Chondrocyte (in vitro differentiated cells): Measurements from ENCODE around the gene KRT39. TPM values are rescaled to one million over a fixed set of nuclear protein-coding genes. Genes with fewer than 3 reads are reported as not detected.

Source experiments
- DNase-seq: peaks from one replicate; pipeline ENCODE4 v3.0.0; 2021; ENCODE audit warnings: mixed read lengths, low spot score
- H3K27ac Mint-ChIP-seq: one replicate; pipeline ENCODE4 v1.8.0; 2021; ENCODE audit warnings: mild to moderate bottlenecking, moderate library complexity, mixed read lengths; ENCODE audit not compliant: unreplicated experiment
- H3K27me3 Mint-ChIP-seq: 2 replicates; pipeline ENCODE4 v1.8.0; 2021; ENCODE audit warnings: low read depth, mixed read lengths
- H3K36me3 Mint-ChIP-seq: 2 replicates; pipeline ENCODE4 v1.8.0; 2021; ENCODE audit warnings: low read depth, mixed read lengths
- H3K4me1 Mint-ChIP-seq: 2 replicates; pipeline ENCODE4 v1.8.0; 2021; ENCODE audit warnings: low read depth, mild to moderate bottlenecking, mixed read lengths
- H3K4me3 Mint-ChIP-seq: one replicate; pipeline ENCODE4 v1.8.0; 2021; ENCODE audit warnings: mild to moderate bottlenecking, moderate library complexity, mixed read lengths; ENCODE audit not compliant: unreplicated experiment
- H3K9me3 Mint-ChIP-seq: 2 replicates; pipeline ENCODE4 v1.8.0; 2021; ENCODE audit warnings: low read depth, mixed read lengths
- total RNA-seq: library from RNA; stranded (reverse); gene quantifications from 3 replicates; pipeline ENCODE4 v1.2.1, GENCODE V29; 2021
- TF ChIP-seq, protein P1 (sequence below): fragments of 200-600 bp; sonication (generic); IDR thresholded peaks from 2 replicates; pipeline ENCODE4 v1.5.0; 2021; ENCODE audit warnings: antibody characterized with exemption, mild to moderate bottlenecking, moderate library complexity

Gene KRT39
- total RNA-seq, 1 donor from 2014 or later: not detected

DNA sequence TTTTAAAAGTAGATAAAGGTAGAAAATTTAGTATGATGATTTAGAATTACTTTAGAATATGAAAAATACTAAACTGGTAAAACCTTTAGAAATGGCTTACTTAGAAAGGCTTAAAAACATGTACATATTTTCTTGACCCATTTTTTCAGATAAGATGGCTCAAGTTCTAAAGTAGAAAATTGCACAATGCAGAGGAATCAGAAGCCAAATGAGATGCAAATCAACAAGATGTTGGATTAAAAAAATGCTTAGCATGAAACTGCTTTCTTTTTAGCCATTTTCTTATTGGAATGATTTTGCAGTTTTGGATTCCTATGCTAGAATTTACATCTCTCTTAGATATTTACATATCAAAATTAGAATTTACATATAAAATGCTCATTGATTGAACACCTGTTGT, 43.7 kb upstream of the KRT39 start:
- H3K27ac Mint-ChIP-seq: no peak overlapping the region
- H3K4me3 Mint-ChIP-seq: no peak overlapping the region
- H3K36me3 Mint-ChIP-seq: no peaks in the 10 kb centered on the region
- TF ChIP-seq, protein P1, sequence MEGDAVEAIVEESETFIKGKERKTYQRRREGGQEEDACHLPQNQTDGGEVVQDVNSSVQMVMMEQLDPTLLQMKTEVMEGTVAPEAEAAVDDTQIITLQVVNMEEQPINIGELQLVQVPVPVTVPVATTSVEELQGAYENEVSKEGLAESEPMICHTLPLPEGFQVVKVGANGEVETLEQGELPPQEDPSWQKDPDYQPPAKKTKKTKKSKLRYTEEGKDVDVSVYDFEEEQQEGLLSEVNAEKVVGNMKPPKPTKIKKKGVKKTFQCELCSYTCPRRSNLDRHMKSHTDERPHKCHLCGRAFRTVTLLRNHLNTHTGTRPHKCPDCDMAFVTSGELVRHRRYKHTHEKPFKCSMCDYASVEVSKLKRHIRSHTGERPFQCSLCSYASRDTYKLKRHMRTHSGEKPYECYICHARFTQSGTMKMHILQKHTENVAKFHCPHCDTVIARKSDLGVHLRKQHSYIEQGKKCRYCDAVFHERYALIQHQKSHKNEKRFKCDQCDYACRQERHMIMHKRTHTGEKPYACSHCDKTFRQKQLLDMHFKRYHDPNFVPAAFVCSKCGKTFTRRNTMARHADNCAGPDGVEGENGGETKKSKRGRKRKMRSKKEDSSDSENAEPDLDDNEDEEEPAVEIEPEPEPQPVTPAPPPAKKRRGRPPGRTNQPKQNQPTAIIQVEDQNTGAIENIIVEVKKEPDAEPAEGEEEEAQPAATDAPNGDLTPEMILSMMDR: no peak
- no peak for DNase-seq
- H3K4me1 Mint-ChIP-seq: peaks cover 4% of the 10 kb centered on the region
- H3K27me3 Mint-ChIP-seq: no peaks in the 10 kb centered on the region
- H3K9me3 Mint-ChIP-seq: no peaks in the 10 kb centered on the region

DNA sequence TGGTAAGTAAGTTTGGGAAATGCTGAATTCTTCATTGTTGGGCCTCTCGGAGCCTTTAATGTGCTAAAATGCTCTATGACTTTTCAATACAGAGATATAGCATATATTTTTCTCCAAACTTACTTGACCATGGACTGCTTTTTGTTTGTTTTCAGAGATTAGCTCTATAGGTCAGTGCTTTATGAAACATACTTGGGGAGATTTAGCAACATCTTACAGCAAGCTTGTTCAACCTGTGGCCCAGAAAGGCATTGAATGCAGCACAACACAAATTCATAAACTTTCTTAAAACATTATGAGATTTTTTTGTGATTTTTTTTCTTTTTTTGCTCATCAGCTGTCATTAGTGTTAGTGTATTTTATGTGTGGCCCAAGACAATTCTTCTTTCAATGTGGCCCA, 43.2 kb upstream of the KRT39 start:
- no peak for DNase-seq
- peaks cover 4% of the 10 kb centered on the region for H3K4me1 Mint-ChIP-seq
- TF ChIP-seq, protein P1: no peak
- no peaks in the 10 kb centered on the region for H3K27me3 Mint-ChIP-seq
- H3K9me3 Mint-ChIP-seq: no peaks in the 10 kb centered on the region
- H3K36me3 Mint-ChIP-seq: no peaks in the 10 kb centered on the region
- H3K27ac Mint-ChIP-seq: no peak overlapping the region
- no peak overlapping the region for H3K4me3 Mint-ChIP-seq

DNA sequence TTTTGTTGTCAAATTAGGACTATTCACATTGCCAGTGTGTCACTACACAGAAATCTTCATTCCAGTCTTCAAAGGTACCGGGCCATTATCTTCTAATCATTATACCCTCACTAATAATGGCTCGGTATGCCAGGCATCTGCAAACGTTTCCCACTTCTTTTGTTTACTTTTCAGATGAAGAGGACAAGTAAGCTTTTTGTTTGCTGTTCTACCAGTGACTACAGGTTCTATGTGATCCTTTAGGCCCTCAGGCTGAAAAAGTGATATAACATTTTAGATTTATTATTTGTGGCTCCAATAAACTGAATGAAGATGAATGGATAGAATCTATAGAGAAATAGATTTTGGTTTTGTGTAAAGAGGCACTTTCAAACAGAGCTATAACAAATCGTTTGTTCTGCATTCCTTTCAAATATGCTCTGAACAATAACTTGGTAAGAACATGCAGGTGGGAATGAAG, 42.6 kb upstream of the KRT39 start:
- H3K4me1 Mint-ChIP-seq: peaks cover 4% of the 10 kb centered on the region
- no peaks in the 10 kb centered on the region for H3K9me3 Mint-ChIP-seq
- H3K27me3 Mint-ChIP-seq: peaks cover 2% of the 10 kb centered on the region
- TF ChIP-seq, protein P1: no peak
- no peak overlapping the region for H3K4me3 Mint-ChIP-seq
- no peaks in the 10 kb centered on the region for H3K36me3 Mint-ChIP-seq
- H3K27ac Mint-ChIP-seq: no peak overlapping the region
- DNase-seq: no peak

GRCh38 chr17:41008811-41009210, 42.1 kb upstream of the KRT39 start, which contains the start of gene KRTAP3-1:
Gene KRTAP3-1 (minus strand): TSS chr17:41009128. CDS start chr17:41009074, 54 bp downstream.
- H3K36me3 Mint-ChIP-seq: no peaks in the 10 kb centered on the region
- peaks cover 2% of the 10 kb centered on the region for H3K27me3 Mint-ChIP-seq
- no peak for DNase-seq
- H3K4me1 Mint-ChIP-seq: peaks cover 4% of the 10 kb centered on the region
- H3K9me3 Mint-ChIP-seq: no peaks in the 10 kb centered on the region
- H3K27ac Mint-ChIP-seq: no peak within 1 kb of the TSS
- TF ChIP-seq, protein P1: no peak
- H3K4me3 Mint-ChIP-seq: no peak within 1 kb of the TSS

DNA sequence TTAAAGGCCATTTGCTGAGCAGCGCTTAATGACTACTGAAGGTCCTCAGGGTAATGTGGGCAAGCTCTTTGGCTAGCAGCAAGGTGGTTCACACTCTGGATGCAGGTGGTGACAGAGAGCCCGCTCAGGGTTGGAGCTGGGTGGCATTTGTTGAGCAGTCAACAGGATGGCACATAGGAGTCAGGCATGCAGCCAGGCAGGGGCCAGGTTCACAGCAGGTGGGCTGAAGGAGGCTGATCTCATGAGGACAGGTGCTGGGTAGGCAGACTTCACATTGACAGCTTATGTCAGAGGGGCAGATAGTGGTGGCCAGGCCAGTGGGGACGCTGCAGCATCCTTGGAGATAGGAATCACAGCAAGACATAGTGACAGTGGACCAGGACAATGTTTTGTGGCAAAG, 37.6 kb upstream of the KRT39 start:
- no peak for DNase-seq
- no peak overlapping the region for H3K27ac Mint-ChIP-seq
- no peaks in the 10 kb centered on the region for H3K9me3 Mint-ChIP-seq
- H3K36me3 Mint-ChIP-seq: no peaks in the 10 kb centered on the region
- H3K4me3 Mint-ChIP-seq: no peak overlapping the region
- peaks cover 3% of the 10 kb centered on the region for H3K4me1 Mint-ChIP-seq
- peaks cover 2% of the 10 kb centered on the region for H3K27me3 Mint-ChIP-seq
- TF ChIP-seq, protein P1: no peak
